ENCODE measurements around the gene POLRMT. TPM values are rescaled to one million over a fixed set of nuclear protein-coding genes. Genes with fewer than 3 reads are reported as not detected.

Gene POLRMT
- total and polyA plus RNA-seq, 2 experiments from 2014 or later: 38.7 to 60.7 TPM

GRCh38 chr19:625257-625656 is 8.1 kb downstream of the POLRMT start:
- no peak for TF ChIP-seq CTCF (IDR thresholded peaks at IDR 0.05; ENCODE audit: poor library complexity)
- no peak for TF ChIP-seq EZH2phosphoT487 (IDR thresholded peaks at IDR 0.05; ENCODE audit: low read depth, severe bottlenecking, unreplicated experiment)
- TF ChIP-seq EZH2 (IDR thresholded peaks at IDR 0.05; ENCODE audit: borderline replicate concordance): no peak
- DNase-seq (ENCODE audit: low spot score): no peak
- no peak overlapping the region for H3K4me3 ChIP-seq
- H2AFZ ChIP-seq: no peak overlapping the region
- no peak overlapping the region for H3K27ac ChIP-seq
- no peaks in the 10 kb centered on the region for H3K9me3 ChIP-seq (ENCODE audit: low read depth)
- no peaks in the 10 kb centered on the region for H3K4me1 ChIP-seq (ENCODE audit: insufficient read depth)
- H3K9me2 ChIP-seq (replicated peaks; ENCODE audit: insufficient read depth): no peaks in the 10 kb centered on the region
- no peaks in the 10 kb centered on the region for H3K27me3 ChIP-seq
- 94% methylated on average over 5 of the region's 5 CpGs for WGBS (ENCODE audit: low lambda C conversion rate, missing lambda C conversion rate)
- H3K4me2 ChIP-seq: no peak overlapping the region
- H4K20me1 ChIP-seq (ENCODE audit: insufficient read depth, poor library complexity, severe bottlenecking): no peaks in the 10 kb centered on the region
- H3K79me2 ChIP-seq: peaks cover 16% of the 10 kb centered on the region
- H3K36me3 ChIP-seq (replicated peaks; ENCODE audit: insufficient read depth, low read depth): no peaks in the 10 kb centered on the region

DNA sequence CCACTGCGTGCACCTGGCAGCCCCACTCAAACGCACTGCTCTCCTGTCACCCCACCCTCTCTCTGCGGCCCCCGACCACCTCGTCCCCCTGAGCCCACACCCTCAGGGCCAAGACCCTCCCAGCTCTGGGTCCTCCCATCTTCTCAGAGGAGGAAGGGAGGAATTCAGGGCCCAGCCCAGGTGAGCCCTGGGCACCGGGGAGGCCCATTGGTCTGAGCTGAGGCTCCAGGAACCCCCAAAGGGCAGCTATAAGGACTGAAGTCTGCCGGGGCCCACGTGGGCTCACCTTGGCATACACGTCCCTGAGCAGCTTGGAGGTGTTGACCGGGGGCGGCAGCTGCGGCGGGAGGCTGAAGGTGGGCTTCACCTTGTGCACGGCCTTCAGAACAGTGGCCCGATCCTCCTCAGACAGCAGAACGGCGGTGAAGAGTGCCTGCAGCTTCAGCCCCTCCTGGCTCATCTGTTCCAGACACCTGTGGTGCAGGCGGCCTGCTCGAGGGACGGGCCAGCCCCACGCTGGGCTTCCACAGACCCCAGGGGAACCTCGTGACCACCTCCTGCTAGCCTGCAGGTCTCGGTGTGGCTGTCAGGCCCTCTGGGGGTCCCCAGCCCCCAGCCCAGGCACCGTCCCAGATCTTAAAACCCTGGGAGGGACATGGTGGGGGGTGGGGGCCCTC is 8.8 kb downstream of the POLRMT start:
- Histone ChIP-seq H4K20me1 (ENCODE audit: insufficient read depth, poor library complexity, severe bottlenecking) (no peaks in the 10 kb centered on the region), H2AFZ (no peak overlapping the region), H3K9me3 (ENCODE audit: low read depth) (no peaks in the 10 kb centered on the region), H3K4me3 (no peak overlapping the region), H3K27me3 (no peaks in the 10 kb centered on the region), H3K4me1 (ENCODE audit: insufficient read depth) (no peaks in the 10 kb centered on the region), H3K27ac (no peak overlapping the region), H3K9me2 (replicated peaks; ENCODE audit: insufficient read depth) (no peaks in the 10 kb centered on the region), H3K79me2 (peaks cover 13% of the 10 kb centered on the region), H3K36me3 (replicated peaks; ENCODE audit: insufficient read depth, low read depth) (no peaks in the 10 kb centered on the region), H3K4me2 (no peak overlapping the region)
- no peak for TF ChIP-seq EZH2 (IDR thresholded peaks at IDR 0.05; ENCODE audit: borderline replicate concordance)
- no peak for TF ChIP-seq EZH2phosphoT487 (IDR thresholded peaks at IDR 0.05; ENCODE audit: low read depth, severe bottlenecking, unreplicated experiment)
- no peak for TF ChIP-seq CTCF (IDR thresholded peaks at IDR 0.05; ENCODE audit: poor library complexity)
- DNase-seq (ENCODE audit: low spot score): no peak
- 97% methylated on average over 24 of the region's 24 CpGs for WGBS (ENCODE audit: low lambda C conversion rate, missing lambda C conversion rate)

DNA sequence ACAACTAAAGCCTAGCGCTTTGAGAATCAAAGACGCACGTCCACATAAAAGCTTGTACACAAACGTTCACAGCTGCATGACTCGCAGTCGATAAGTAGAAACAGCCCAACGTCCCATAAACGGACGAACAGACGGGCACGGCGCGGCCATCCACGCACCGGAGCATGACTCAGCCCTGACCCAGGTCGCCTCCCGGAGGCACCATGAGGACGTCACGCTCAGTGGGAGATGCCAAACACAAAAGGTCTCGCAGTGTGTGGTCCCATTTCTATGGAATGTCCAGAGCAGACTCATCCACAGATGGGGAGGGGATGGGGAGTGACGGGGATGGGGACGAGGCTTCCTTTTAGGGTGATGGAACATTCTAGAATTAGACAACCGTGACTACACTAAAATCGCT is 9.4 kb downstream of the POLRMT start:
- Histone ChIP-seq H3K27ac (no peak overlapping the region), H3K9me3 (ENCODE audit: low read depth) (no peaks in the 10 kb centered on the region), H3K27me3 (no peaks in the 10 kb centered on the region), H3K79me2 (peaks cover 11% of the 10 kb centered on the region), H2AFZ (no peak overlapping the region), H3K9me2 (replicated peaks; ENCODE audit: insufficient read depth) (no peaks in the 10 kb centered on the region), H3K4me2 (no peak overlapping the region), H3K4me1 (ENCODE audit: insufficient read depth) (no peaks in the 10 kb centered on the region), H4K20me1 (ENCODE audit: insufficient read depth, poor library complexity, severe bottlenecking) (no peaks in the 10 kb centered on the region), H3K4me3 (no peak overlapping the region), H3K36me3 (replicated peaks; ENCODE audit: insufficient read depth, low read depth) (no peaks in the 10 kb centered on the region)
- DNase-seq (ENCODE audit: low spot score): no peak
- no peak for TF ChIP-seq EZH2phosphoT487 (IDR thresholded peaks at IDR 0.05; ENCODE audit: low read depth, severe bottlenecking, unreplicated experiment)
- no peak for TF ChIP-seq CTCF (IDR thresholded peaks at IDR 0.05; ENCODE audit: poor library complexity)
- TF ChIP-seq EZH2 (IDR thresholded peaks at IDR 0.05; ENCODE audit: borderline replicate concordance): no peak
- 92% methylated on average over 22 of the region's 24 CpGs for WGBS (ENCODE audit: low lambda C conversion rate, missing lambda C conversion rate)

Measured in hepatocyte (in vitro differentiated cells).